HG02798 (cell line): ENCODE measurements around the gene ANKRD33B.
"Not testable (repeated sequence)": the region's sequence is repeated elsewhere in the genome, so short reads cannot be mapped to it uniquely, and the experiment has no call there.

Experiments
- ATAC-seq: cut with Tn5 transposase; IDR thresholded peaks from one replicate; pipeline ENCODE4 v1.9.1; 2021; ENCODE audit warnings: mild to moderate bottlenecking; ENCODE audit not compliant: unreplicated experiment, poor library complexity

The ANKRD33B gene

DNA sequence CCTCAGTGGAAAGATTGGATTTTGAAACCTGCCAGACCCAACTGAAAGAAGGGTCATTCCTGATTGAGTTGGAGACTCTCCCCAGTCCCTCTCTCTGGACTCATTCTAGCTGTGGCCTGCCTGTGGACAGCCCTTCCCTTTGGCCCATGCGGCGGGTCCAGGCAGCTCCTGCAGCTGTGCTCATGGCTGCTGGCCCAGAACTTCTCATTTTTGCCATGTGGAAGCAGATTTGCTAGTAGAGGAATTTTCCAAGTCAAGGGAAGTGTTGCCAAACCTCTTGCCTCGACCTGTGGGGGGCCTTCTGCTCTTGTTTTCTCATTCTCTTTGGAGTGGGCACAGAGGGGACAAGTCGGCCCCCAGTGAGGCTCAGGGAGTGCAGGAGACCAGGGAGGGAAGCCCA is 89.2 kb downstream of the ANKRD33B start:
- no peak for ATAC-seq

DNA sequence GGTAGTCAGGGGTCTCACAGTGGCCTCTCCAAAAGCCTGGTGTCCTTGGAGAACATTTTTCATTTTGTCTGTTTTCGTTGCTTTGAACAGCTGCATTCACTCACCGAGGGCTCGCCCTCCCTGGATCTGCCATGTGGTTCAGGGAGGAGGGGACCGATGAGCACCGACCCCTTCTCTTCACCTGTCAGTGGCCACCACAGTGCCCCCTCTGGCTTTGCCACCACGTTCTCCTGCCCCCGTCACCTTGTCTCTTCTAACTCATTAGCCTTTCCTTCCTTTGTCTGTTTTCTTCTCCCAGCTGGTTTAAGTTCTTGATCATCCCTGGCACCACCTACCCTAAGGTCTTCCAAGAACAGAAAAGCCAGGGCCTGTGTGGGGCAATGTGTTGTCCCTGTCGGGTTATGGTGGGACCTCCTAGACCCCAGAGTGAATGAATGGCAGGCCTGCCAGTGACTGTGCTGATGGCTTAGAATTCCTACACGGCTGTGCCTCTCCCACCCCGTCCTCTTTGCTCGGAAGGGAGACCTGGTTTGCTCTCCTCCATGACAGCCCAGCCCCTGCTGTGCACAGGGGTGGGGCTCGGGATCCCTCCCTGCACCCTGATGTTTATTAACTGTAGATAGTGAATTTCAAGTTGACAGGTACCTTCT is 90.0 kb downstream of the ANKRD33B start:
- ATAC-seq: no peak

DNA sequence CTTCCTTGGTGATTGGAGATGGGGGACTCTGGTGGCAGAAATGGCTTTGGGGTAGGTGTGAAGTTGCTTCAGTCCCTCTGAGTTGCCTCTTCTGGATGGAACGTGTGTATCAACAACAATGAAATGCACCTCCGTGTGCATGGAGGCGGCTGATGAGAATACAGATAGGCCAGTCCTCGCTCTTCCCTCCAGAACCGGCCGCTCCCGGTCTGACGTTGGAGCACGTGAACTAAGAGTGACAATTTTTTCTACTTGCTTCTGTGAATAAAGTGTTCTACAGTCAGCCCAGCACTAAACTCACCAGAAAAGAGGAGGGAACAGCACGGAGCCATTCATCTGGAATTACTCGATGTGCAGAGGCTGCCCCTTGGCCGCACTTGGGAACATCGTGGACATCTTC is 90.7 kb downstream of the ANKRD33B start:
- no peak for ATAC-seq

DNA sequence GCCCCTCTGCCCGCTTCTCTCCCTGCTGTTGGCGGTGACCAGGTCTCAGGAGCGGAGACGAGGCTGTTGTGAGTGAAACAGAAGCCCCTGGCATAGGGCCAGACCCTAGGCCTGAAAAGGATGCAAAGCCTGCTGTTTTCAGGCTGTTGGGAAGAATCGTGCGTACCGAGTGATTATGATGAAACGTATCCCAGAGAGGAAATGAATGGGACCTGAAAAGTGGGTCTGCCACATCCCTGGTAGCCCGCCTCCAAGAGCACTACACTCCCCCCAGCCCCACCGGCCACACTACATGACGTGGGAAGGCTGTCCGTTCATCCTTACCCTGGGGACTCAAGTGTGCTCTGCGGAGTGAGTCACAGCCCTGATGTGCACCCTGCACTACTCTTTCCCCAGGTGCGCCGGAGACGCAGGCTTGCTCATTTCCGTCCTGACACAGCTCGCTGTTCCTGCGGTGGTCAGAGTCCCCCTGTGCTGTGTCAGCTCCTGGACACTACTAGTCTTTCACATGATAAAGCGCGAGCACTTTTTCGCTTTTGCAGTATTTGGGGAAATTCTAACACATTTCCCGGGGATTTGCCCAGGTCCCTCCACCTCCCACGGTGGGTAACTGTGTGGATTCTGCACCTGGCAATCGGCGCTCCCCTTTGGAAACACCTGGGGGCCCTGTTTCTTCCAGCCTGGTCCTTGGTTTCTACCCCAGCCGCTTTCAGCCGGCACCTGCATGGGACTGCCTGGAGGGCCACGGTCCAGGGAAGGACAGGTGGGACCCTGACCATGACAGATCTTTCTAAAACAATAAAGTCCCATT is 91.5 kb downstream of the ANKRD33B start:
- ATAC-seq: peak; percentile 94

DNA sequence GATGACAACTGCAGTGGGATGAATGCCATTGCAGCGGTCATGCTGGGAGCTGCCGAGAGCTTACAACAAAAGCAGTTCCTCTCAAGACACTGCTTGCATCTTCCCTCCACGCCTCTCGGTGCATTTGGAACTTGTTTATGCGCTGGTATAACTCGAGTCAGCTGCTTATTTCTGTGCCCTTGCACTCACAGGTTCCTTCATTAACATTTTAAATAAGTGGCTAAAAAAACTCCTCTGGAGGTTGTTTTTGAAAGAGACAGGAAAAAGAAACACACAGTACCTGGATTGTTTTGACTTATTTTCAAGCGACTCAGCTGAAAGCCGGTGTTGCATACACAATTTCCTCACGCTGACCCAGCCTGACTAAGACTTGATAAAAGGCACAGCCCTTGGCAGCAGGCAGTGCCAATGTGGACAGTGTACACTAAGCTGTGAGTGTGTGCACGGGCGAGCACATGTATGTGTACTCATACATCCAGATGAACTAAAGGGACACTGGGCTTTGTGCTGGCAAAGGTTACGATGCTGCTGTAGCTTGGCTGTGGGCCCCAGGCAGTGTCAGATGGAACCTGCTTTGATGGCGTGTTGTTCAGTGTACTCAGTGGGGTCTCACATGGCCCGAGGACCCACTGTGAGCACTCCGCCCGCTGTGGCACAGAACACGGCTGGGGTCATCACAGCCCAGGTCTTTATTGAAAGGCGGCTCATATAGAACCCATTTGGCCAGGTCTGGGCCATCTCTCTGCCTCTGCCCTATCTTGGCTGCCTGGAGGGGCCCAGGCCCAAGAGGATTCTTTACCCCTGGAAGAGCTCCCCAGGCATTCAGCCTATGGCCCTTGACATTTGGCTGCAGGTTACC is 92.3 kb downstream of the ANKRD33B start:
- ATAC-seq: no peak

DNA sequence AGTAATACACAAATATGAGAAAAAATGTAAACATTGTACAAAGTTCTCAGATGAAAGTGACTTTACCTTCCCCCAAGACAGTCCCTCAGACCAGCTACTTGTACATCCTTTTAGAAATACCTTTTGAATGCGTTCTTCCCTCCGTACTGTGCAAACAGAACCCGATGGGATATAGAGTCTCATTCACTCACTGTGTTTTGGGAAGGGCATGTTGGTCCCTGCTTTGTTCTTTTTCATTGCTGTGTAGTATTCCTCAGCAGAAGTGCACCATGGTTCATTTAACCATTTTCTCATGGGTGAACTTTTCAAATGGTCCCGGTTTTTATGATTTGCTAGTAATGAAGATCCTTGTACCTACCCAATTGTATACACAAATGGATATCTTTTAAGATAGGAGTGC is 94.4 kb downstream of the ANKRD33B start:
- ATAC-seq: no peak

DNA sequence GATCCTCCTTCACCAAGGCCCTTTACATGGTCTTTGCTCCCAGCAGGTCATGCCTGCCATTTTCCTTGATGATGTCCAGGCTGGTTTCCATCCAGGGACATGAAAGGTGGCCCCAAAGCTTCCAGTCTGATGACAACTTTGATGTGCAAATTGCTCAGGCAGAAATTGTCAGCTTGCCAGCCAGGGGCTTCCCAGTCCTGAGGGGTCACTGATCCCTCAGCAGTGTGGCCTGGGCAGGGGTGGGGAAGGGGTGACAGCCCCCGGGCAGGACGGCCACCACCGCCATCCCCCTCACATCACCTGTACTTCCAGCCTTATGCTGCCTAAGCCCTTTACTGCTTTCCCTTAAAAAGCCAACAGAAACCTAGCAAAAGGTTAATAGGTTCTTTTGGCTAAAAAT is 96.3 kb downstream of the ANKRD33B start:
- no peak for ATAC-seq

DNA sequence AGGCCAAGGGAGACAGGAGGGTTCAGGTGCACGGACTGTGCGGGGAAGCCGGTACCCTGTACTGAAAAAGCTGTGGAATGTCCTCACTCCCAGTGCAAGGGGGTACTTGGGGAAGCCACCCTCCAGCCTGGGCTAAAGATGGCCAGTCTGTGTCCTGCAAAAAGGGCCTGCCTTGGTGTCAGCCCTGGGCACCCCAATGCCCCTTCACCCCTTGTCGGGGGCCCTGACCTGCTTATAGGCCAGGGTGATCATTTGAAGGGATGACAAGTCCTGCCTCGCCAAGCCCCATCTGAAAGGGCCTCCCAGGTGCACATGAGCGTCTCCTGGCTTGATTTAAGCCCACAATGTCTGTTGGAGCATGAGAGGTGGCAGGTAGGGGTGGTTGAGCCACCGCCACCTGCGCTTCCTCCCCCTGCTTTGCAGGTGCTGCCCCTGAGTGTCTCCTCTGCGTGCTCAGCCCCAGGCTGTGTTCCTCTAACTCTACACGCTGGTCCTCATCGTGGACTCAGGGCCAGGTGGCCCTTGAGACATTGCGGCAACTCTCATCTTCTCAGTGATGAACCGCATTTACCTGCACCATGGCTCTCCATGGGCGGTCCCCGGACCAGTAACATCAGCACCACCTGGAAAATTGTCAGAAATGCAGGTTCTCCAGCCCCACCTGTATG is 97.0 kb downstream of the ANKRD33B start:
- no peak for ATAC-seq

DNA sequence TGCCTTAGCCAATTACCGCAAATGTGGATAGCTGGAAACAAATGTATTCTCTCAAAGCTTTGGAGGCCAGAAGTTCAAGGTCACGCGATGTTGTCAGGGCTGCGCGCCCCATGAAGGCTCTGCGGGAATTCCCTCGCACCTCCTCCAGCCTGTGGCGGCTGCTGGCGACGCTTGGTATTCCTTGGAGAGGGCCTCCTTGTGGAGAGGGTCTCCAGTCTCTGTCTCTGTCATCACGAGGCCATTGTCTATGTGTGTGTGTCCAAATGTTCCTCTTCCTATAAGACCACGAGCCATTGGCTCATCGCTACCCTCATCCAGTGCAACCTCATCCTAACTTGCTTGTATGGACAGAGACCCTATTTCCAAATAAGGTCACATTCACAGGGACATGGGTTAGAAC is 97.5 kb downstream of the ANKRD33B start:
- no peak for ATAC-seq

DNA sequence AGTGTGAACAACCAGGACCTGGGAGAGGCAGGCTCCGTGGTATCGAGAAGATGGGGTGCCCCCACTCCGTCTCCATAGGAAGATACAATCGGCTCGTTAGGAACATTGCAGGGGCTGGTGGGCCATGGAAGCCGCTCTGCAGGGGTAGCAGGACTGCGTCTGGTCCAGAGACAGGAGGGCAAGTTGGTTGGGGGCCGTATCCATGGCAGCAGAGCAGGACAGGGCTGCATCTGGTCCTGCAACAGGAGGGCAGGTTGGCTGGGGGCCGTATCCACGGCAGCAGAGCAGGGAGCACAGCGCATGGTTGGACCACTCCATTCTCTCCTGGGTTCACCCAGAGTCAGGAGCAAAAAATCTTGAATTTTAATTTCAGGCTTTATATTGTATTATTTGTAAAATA is 98.2 kb downstream of the ANKRD33B start:
- ATAC-seq: no peak

DNA sequence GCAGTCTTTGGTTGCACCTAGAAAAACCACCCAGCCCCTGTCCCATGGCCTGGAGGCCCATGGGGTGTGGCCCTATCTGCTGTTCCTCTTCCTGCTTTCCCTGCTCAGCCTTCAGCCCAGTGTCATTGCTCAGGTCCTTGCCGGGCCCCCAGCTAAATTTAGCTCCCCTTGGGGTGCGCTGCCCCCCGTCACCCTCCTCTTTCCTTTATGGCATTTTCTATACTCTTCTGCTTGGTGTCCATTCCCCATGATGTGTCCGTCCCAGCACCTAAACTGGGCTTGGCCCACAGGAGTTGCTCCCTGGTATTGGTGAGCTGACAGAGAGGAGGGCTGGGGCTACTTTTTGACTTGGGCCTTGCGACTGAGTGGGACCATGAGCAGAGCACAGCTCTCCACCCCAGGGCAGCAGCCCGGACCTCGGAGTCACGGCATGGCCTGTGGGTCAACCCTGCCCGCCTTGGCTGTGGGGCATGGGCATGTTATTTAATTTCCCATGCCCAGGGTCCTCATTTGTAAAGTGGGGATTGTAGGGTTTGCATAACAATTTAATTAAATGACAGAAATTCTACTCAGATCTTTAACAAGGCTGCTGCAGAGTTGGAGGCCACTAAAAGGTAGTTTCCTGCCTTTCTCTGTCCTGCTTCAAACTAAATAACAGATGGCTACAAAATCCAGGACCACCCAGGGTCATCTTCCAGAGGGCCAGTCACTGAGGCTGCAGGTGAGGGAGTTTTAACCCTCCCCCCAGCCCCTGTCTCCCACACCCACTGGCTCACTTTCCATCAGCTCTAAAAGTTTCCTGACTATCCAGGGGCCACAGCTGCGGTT is 99.0 kb downstream of the ANKRD33B start:
- no peak for ATAC-seq

DNA sequence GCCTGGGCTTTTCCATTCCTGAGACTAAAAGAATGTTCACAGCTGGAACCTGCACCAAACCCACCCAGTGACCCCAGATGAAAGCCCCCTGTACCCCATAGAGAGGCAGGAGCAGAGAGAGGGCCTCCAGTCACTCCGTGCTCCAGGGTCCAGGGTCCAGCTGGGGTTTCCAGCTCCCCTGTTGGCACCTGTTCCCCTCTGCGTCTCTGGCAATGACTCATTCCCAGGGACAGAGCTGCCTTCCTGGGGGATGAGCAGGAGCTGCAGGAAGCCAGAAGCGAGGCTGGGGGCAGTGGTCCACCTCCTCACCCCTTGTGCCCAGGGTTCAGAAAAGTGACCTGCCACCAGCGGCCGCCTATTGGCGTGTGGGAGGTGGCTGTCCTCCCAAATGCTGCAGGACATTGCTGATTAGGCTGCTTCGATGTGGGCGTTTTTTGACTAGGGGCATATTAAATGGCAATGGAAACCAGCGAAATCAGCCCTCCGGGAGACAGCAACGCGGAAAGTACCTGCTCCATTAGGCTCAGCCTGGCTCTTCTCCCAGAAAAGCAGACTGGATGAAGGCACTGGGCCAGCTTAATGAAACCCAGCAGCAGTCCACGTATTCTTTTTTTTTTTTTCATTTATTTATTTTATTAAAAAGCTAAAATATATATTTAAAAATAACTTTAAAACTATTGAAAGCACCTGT is 99.8 kb downstream of the ANKRD33B start:
- ATAC-seq: no peak

DNA sequence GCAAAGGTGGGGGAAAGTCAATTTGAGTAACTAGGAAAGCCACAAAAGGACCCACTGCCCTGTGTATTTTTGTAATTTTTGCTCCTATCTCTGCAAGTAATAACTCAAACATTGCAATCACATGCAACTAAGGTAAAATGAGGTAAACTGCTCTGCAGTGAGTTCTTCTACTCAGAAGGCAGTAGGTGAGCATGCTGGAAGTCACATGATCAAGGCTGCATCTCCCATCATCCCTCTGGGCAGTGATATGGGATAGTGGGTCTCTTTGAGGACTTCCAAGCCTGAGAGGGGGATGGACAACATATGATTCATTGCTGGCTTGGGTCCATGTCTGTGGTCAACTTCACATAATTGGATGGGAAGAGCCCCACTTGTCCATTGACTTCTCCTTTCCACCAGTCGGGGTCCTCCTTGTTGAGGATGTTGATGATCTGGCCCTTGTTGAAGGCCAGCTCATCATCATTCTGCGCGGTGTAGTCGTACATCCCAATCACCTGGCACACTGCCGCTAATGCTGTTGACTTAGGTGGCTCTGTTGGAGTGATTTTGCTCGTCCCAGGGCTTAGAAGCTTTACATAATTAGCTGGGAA is 100.4 kb downstream of the ANKRD33B start:
- not testable (repeated sequence) for ATAC-seq

DNA sequence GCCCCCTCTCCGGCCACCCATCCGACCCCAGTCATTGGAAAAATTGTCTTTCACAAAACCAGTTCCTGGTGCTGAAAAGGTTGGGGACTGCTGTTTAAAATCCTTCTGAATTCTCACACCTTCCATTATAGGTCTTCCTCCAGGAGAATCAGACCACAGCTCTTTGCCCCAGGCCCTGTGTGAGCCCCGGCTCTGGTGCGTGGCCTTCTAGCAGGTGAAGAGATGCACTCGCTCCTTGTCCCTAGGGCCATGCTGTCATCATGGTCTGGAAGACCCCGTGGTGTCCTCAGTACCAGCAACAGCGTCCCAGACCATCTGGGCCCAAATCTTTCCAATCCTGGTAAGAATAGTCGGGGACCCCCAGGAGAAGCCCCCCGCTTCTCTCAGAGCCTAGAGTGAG is 101.9 kb downstream of the ANKRD33B start:
- ATAC-seq: no peak

DNA sequence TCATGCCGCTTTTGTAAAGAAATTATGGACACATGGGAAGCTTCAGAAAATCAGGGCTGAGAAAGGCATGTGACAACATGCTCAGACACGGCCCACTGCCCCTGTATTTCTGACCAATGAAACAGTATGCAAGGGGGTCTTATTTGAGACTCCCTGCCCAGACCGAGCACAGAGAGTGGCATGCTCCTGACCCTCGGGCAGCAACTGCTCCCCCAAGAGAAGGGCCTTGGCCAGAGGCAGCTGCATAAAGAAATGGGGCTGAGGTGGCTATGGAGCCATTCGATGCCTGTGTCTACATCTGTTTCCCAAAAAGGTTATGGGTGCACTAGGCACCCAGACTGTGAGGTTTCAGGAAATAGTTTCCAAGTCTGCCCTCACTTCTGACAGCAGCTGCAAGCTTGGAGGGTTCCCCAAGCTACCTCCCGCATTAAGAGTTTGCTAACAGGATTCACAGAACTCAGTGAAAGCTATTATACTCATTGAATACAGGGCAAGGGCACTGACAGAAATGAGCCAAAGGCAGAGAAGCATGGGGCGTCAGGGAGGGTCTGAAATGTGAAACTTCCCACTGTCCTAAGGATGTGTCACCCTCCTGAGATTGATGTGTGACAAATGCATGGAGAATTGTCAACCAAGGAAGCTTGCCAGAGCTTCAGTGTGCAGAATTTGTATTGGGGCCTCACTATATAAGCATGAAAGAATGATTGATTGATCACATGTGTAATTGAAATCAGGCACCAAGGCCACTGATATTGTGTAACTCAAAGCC is 102.8 kb downstream of the ANKRD33B start:
- ATAC-seq: no peak

DNA sequence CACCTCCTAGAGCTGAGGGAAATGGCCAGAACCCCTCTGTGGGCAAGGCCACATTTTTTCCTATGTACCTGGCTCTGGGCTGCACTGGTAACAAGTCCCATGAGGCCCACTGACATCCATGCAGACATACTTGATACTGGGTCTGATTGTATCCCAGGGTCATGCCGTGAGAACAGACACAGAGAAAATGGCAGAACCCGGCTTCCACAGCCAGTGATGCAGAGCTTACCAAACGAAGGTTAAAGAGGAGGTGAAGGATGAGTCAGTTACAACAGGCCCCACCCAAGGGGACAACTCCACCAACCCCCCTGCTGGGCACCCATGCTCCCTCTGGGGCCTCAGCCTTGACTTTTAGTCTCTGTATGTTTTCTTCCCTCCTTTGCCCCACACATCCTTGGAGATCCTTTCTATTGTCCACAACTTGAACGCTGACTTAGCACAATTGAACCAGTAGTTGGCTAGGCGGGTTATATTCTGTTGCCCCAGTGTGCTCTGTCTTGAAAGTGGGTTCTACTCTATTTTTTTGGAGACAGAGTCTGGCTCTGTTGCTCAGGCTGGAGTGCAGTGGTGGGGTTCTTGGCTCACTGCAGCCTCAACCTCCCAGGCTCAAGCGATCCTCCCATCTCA is 103.7 kb downstream of the ANKRD33B start:
- no peak for ATAC-seq

DNA sequence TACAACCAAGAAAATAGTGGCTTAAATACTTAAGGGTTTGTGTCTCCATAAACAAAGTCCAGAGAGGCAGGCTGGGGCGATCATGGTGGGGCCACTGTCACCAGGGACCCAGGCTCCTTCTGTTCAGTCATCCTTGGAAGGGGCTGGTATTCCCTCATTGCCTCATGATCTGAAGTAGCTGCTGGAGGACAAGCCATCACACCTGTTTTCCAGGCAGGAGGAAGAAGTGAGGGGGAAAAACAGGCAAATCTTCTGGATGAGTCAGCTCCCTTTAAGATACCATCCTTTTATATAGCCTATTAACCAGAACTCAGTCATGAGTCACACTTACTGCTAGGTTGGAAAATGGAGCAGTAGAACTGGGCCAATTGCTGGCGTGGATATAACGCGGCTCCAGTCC is 104.8 kb downstream of the ANKRD33B start:
- no peak for ATAC-seq

DNA sequence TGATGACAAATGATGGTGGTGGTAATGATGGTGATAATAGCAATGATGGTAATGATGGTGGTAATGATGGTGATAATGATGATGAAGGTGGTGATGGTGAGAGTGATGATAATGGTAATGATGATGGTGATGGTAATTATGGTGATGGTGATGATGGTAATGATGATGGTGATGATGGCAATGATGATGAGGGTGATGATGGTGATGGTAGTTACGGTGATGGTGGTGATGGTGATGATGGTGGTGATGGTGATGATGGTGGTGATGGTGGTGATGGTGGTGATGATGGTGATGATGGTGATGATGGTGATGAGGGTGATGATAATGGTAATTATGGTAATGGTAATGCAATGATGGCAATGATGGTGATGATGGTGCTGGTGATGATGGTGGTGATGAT is 106.1 kb downstream of the ANKRD33B start:
- ATAC-seq: no peak
